BJ (cell line): Measurements from ENCODE around the gene ATP5F1A. TPM values are rescaled to one million over a fixed set of nuclear protein-coding genes. Genes with fewer than 3 reads are reported as not detected.
"Not testable (repeated sequence)": the region's sequence is repeated elsewhere in the genome, so short reads cannot be mapped to it uniquely, and the experiment has no call there.

Experiments used
- CTCF ChIA-PET: fragments of 350-600 bp; formaldehyde crosslinking; extraction: SDS; loops from one replicate; lab custom pipeline; 2021; ENCODE audit warnings: antibody characterized with exemption, inconsistent platforms; lab: Yijun Ruan, JAX
- POLR2A ChIA-PET: fragments of 300-600 bp; sonication (Branson Sonifier 250); formaldehyde crosslinking; extraction: SDS; loops from one replicate; lab custom pipeline; 2021; ENCODE audit warnings: antibody characterized with exemption; lab: Charles Lee
- DNase-seq: peaks from one replicate; pipeline ENCODE4 v3.0.0-alpha.2; 2011; ENCODE audit warnings: low read depth
- H3K27me3 ChIP-seq: 2 replicates; pipeline ENCODE4 v1.6.0; 2011; ENCODE audit warnings: low read length; ENCODE audit not compliant: control insufficient read depth, insufficient read depth
- H3K36me3 ChIP-seq: 2 replicates; pipeline ENCODE4 v1.5.1; 2011; ENCODE audit warnings: low read length; ENCODE audit not compliant: control insufficient read depth, insufficient read depth
- H3K4me3 ChIP-seq: 2 replicates; pipeline ENCODE4 v1.5.1; 2011; ENCODE audit warnings: low read depth, mild to moderate bottlenecking, control low read depth, low read length
- polyA plus RNA-seq: library from polyadenylated mRNA; depleted of rRNA; stranded (reverse); fragments of >200 nt; gene quantifications from 2 replicates; pipeline ENCODE4 v1.2.3, GENCODE V29; 2011
- TF ChIP-seq, protein P1 (sequence below): IDR thresholded peaks from 2 replicates; pipeline ENCODE4 v1.5.1; 2011; ENCODE audit warnings: low read depth, mild to moderate bottlenecking, control low read depth, inconsistent platforms, low read length, moderate library complexity; ENCODE audit not compliant: insufficient read depth

ATP5F1A gene
- polyA plus RNA-seq, 1 experiment = 557 TPM

DNA sequence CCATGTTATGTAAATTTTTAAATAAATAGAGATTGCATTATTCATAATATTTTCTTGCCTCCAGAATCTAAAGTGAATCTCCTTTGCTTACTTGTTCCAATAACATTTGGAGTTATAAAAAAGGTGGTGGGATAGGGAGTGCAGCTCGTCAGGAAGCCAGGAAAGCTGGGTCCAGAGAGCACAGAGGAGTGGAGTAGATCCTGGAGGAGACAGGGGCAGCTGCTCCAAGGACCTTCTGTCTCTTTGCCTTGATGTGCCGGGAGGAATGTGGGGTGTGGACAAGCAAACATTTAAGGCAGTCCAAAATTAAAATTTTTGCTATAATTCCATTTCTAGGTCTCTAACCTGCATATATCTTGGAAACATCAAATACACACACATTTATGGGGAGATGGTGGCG, 35.4 kb upstream of the ATP5F1A start:
- Histone ChIP-seq H3K4me3 (no peak overlapping the region), H3K36me3 (peaks cover 5% of the 10 kb centered on the region), H3K27me3 (no peaks in the 10 kb centered on the region)
- no peak for DNase-seq
- ChIA-PET CTCF (no interaction called here), POLR2A (no interaction called here)
- TF ChIP-seq, protein P1, sequence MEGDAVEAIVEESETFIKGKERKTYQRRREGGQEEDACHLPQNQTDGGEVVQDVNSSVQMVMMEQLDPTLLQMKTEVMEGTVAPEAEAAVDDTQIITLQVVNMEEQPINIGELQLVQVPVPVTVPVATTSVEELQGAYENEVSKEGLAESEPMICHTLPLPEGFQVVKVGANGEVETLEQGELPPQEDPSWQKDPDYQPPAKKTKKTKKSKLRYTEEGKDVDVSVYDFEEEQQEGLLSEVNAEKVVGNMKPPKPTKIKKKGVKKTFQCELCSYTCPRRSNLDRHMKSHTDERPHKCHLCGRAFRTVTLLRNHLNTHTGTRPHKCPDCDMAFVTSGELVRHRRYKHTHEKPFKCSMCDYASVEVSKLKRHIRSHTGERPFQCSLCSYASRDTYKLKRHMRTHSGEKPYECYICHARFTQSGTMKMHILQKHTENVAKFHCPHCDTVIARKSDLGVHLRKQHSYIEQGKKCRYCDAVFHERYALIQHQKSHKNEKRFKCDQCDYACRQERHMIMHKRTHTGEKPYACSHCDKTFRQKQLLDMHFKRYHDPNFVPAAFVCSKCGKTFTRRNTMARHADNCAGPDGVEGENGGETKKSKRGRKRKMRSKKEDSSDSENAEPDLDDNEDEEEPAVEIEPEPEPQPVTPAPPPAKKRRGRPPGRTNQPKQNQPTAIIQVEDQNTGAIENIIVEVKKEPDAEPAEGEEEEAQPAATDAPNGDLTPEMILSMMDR = no peak

DNA sequence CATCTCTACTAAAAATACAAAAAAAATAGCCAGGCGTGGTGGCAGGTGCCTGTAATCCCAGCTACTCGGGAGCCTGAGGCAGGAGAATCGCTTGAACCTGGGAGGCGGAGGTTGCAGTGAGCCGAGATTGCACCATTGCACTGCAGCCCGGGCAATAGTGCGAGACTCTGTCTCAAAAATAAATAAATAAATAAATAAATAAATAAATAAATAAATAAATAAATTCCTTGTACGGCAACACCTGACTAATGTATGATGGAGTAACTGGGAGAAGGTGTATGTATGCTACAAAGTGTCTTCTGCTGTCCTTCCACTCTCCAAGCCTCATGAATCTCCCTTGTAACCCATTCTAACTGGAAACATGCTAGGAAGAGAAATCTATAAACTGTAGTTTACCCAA, 32.5 kb upstream of the ATP5F1A start:
- CTCF ChIA-PET, H3K36me3 ChIP-seq, DNase-seq, POLR2A ChIA-PET, H3K4me3 ChIP-seq, H3K27me3 ChIP-seq: not testable (repeated sequence)

DNA sequence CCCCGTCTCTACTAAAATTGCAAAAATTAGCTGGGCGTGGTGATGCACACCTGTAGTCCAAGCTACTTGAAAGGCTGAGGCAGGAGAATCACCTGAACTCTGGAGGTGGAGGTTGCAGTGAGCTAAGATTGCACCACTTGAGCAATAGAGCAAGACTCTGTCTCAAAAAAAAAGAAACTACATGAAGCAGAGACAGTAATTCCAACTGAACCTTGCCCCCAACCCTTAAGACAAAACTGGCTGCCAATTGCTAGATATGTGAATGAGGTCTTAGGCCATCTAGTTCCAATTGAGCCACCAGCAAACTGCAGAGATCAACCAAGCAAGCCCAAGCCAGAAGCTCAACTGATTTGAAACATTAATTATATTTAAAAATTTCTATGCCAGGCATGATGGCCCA, 32.0 kb upstream of the ATP5F1A start:
- DNase-seq = no peak
- Histone ChIP-seq H3K4me3 (no peak overlapping the region), H3K36me3 (peaks cover 5% of the 10 kb centered on the region), H3K27me3 (no peaks in the 10 kb centered on the region)
- POLR2A ChIA-PET = no interaction called here
- CTCF ChIA-PET = no interaction called here
- TF ChIP-seq, protein P1 = no peak

DNA sequence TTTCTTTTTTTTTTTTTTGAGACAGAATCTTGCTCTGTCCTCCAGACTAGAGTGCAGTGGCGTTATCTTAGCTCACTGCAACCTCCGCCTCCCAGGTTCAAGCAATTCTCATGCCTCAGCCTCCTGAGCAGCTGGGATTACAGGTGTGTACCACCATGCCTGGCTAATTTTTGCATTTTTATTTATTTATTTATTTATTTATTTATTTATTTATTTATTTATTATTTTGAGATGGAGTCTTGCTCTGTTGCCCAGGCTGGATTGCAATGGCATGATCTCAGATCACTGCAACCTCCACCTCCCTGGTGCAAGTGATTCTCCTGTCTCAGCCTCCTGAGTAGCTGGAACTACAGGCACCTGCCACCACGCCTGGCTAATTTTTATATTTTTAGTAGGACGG, 28.5 kb upstream of the ATP5F1A start:
- H3K4me3 ChIP-seq, H3K36me3 ChIP-seq, DNase-seq, H3K27me3 ChIP-seq, POLR2A ChIA-PET: not testable (repeated sequence)
- CTCF ChIA-PET = interaction anchor here (0.6 to 1.6 kb wide), 2 partner anchors 14 to 531 kb away, joined by 3 read pairs; no protein-coding TSS in a partner anchor

DNA sequence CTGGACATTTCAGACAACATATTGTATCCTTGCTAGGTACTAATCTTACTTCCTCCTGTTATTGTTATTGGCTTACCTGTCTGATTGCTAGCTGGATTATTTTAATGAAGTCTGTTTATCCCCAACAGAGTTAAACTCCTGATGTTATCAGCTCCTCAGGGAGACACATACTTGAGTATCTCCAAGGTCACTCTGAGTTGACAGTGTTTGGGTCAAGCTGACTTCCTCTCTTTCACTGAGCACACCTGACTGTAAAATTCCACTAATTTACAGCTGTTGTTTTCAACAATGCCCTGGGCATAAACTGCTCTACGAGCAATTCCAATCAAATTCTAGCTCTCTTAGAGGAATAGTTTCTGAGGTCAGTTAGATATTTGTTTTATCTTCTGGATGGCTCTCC, 15.7 kb upstream of the ATP5F1A start:
- TF ChIP-seq, protein P1 = no peak
- DNase-seq = no peak
- no peaks in the 10 kb centered on the region for H3K27me3 ChIP-seq
- CTCF ChIA-PET = interaction anchor here (1.1 kb wide), 1 partner anchor 15 kb away, joined by 3 read pairs; no protein-coding TSS in a partner anchor
- POLR2A ChIA-PET = no interaction called here
- no peaks in the 10 kb centered on the region; the same call in 1 of the 2 replicates for H3K36me3 ChIP-seq
- H3K4me3 ChIP-seq = no peak overlapping the region

DNA sequence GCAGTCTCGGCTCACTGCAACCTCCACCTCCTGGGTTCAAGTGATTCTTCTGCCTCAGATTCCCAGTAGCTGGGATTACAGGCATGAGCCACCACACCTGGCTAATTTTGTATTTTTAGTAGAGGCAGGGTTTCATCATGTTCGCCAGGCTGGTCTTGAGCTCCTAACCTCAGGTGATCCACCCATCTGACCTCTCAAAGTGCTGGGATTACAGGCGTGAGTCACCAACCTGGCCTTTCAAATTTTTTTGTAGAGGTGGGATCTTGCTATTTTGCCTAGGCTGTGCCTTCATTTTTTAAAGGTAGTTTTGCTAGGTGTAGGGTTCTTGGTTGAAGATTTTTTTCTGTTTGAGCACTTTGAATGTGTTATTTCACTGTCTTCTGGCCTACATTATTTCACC, 12.3 kb upstream of the ATP5F1A start:
- no peak for DNase-seq
- POLR2A ChIA-PET = no interaction called here
- H3K4me3 ChIP-seq = no peak overlapping the region
- TF ChIP-seq, protein P1 = no peak
- CTCF ChIA-PET = no interaction called here
- H3K36me3 ChIP-seq = no peaks in the 10 kb centered on the region; the same call in 1 of the 2 replicates
- H3K27me3 ChIP-seq = no peaks in the 10 kb centered on the region
